Gastroesophageal sphincter (tissue), 4 donors: ENCODE measurements around the gene SVBP. TPM values are rescaled to one million over a fixed set of nuclear protein-coding genes. Genes with fewer than 3 reads are reported as not detected.

ENCODE experiments used
- ATAC-seq: fragments of 150-250 bp; one replicate; pipeline ENCODE4 v1.9.1; 2016; ENCODE audit warnings: mild to moderate bottlenecking, moderate library complexity
- H3K27ac ChIP-seq, 4 donors: fragments of 200-600 bp; sonication (generic) in 3 of 4; 1 replicate in 3 of 4; 2 replicates in 1 of 4; pipeline ENCODE4 v1.5.1; 2016 to 2019
- H3K27me3 ChIP-seq: fragments of 200-600 bp; sonication (generic); one replicate; pipeline ENCODE4 v1.5.1; 2019
- H3K36me3 ChIP-seq, 2 donors: fragments of 200-600 bp; sonication (generic); one replicate each; pipeline ENCODE4 v1.5.1; 2019; ENCODE audit warnings: control low read depth in 1 of 2
- H3K4me1 ChIP-seq, 3 donors: fragments of 200-600 bp; sonication (generic); 1 replicate in 2 of 3; 2 replicates in 1 of 3; pipeline ENCODE4 v1.5.1; 2016 to 2019; ENCODE audit warnings: control low read depth in 2 of 3
- H3K4me3 ChIP-seq, 2 donors: fragments of 200-600 bp; sonication (generic); one replicate each; pipeline ENCODE4 v1.5.1; 2019; ENCODE audit warnings: mild to moderate bottlenecking in 1 of 2, moderate library complexity in 1 of 2
- H3K9me3 ChIP-seq, 3 donors: fragments of 200-600 bp; sonication (generic); one replicate each; pipeline ENCODE4 v1.5.1; 2017 to 2019; ENCODE audit warnings: control low read depth in 2 of 3
- EP300 ChIP-seq: sonication (generic); formaldehyde crosslinking; IDR thresholded peaks from one replicate; pipeline ENCODE4 v1.6.1; 2017; ENCODE audit warnings: antibody characterized with exemption, mild to moderate bottlenecking
- POLR2A ChIP-seq, 2 donors: fragments of 450-650 bp; IDR thresholded peaks; one replicate each; pipeline ENCODE4 v1.6.1; 2017; ENCODE audit warnings: antibody characterized with exemption in 2 of 2, mild to moderate bottlenecking in 2 of 2, moderate library complexity in 1 of 2
- POLR2AphosphoS5 ChIP-seq: sonication (generic); formaldehyde crosslinking; IDR thresholded peaks from one replicate; pipeline ENCODE4 v1.6.1; 2017; ENCODE audit warnings: antibody characterized with exemption
- WGBS, 2 donors: methylation state at CpG; one replicate each; pipeline ENCODE4 v1.1.5; 2018; ENCODE audit warnings: low coverage in 1 of 2; 5-methylcytosine and 5-hydroxymethylcytosine counted together
- total RNA-seq, 4 donors: library from RNA; depleted of rRNA; stranded (reverse); fragments of >200 nt; gene quantifications; one replicate each; pipeline ENCODE4 v1.1.0, GENCODE V29; 2016
- TF ChIP-seq, protein P1 (sequence below), 4 experiments: fragments of 200-600 bp in 2 of 4; fragments of 450-650 bp in 2 of 4; sonication (generic) in 1 of 4; IDR thresholded peaks; one replicate each; pipeline ENCODE4 v1.5.1; 2017 to 2019; ENCODE audit warnings: antibody characterized with exemption in 4 of 4, mild to moderate bottlenecking in 2 of 4, moderate library complexity in 2 of 4

The SVBP gene
- total RNA-seq, 4 donors from 2014 or later, result 21.3 to 36.5 (median 22.6) TPM

DNA sequence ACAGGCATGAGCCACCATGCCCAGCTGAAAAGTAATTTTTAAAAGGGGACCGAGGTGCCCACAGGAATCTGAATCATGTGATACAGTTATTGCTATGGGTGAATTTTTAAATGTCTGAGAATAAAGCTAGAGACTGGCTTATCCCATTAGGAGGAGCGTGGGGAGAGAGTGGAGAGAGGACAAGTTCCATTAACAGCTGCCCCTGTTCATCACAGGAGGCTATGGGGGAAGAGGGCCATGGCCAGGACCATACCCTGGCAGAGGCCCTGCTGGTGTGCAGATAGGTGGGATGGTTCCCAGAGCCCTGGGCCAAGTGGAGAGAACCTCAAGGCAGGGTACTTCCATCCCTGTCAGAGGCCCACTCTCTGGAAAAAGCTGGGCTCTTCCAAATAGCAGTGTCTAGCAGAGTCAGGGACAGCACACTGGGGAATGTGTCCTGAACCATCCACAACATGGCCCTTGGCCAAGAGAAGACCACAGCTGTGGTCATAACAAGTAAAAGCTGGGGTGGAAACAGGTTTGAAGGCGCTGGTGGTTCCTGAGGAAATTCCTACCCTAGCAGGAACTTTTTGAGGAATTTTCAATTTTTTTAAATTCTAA, 15.5 kb upstream of the SVBP start:
- ATAC-seq, result no peak
- no peaks in the 10 kb centered on the region for H3K9me3 ChIP-seq
- TF ChIP-seq, protein P1, sequence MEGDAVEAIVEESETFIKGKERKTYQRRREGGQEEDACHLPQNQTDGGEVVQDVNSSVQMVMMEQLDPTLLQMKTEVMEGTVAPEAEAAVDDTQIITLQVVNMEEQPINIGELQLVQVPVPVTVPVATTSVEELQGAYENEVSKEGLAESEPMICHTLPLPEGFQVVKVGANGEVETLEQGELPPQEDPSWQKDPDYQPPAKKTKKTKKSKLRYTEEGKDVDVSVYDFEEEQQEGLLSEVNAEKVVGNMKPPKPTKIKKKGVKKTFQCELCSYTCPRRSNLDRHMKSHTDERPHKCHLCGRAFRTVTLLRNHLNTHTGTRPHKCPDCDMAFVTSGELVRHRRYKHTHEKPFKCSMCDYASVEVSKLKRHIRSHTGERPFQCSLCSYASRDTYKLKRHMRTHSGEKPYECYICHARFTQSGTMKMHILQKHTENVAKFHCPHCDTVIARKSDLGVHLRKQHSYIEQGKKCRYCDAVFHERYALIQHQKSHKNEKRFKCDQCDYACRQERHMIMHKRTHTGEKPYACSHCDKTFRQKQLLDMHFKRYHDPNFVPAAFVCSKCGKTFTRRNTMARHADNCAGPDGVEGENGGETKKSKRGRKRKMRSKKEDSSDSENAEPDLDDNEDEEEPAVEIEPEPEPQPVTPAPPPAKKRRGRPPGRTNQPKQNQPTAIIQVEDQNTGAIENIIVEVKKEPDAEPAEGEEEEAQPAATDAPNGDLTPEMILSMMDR (IDR thresholded peaks at IDR 0.05), result no peak
- no peak for TF ChIP-seq POLR2AphosphoS5
- H3K27me3 ChIP-seq, result no peaks in the 10 kb centered on the region
- no peak overlapping the region for H3K4me3 ChIP-seq
- no peak overlapping the region for H3K27ac ChIP-seq
- peaks cover 0 to 29% of the 10 kb centered on the region in 2 donors for H3K36me3 ChIP-seq
- WGBS, 2 donors, result 88% methylated on average over 3 of the region's 3 CpGs; no CpG with 5 or more reads in 1 of the 2 donors
- H3K4me1 ChIP-seq, result no peaks in the 10 kb centered on the region

- Histone ChIP-seq H3K4me1 (no peaks in the 10 kb centered on the region), H3K27ac (no peak overlapping the region), H3K27me3 (no peaks in the 10 kb centered on the region), H3K36me3 (peaks cover 0 to 27% of the 10 kb centered on the region in 2 donors), H3K4me3 (no peak overlapping the region), H3K9me3 (no peaks in the 10 kb centered on the region)
- TF ChIP-seq POLR2A (IDR thresholded peaks at IDR 0.05) (no peak), POLR2AphosphoS5 (no peak), EP300 (no peak)
- TF ChIP-seq, protein P1 (IDR thresholded peaks at IDR 0.05), result no peak
- ATAC-seq, result no peak
Measured at GRCh38 chr1:42831273-42831672, 14.1 kb upstream of the SVBP start.

DNA sequence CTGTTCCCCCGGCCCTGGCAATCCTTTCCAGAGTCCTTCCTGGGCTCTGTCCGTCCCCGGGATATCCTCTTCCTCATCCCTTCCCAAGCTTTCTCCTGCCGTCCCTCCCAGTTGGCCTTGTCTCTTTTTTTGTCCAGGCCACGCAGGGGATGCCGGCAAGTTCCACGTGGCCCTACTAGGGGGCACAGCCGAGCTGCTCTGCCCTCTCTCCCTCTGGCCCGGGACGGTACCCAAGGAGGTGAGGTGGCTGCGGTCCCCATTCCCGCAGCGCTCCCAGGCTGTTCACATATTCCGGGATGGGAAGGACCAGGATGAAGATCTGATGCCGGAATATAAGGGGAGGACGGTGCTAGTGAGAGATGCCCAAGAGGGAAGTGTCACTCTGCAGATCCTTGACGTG, 13.4 kb upstream of the SVBP start:
- Histone ChIP-seq H3K36me3 (peaks cover 0 to 27% of the 10 kb centered on the region in 2 donors), H3K27me3 (no peaks in the 10 kb centered on the region), H3K27ac (no peak overlapping the region), H3K4me1 (no peaks in the 10 kb centered on the region), H3K9me3 (no peaks in the 10 kb centered on the region), H3K4me3 (no peak overlapping the region)
- 80 to 83% methylated on average over 1 to 9 of the region's 17 CpGs for WGBS, 2 donors
- TF ChIP-seq, protein P1 (IDR thresholded peaks at IDR 0.05), result no peak
- no peak for TF ChIP-seq POLR2AphosphoS5
- TF ChIP-seq POLR2A (IDR thresholded peaks at IDR 0.05), result no peak
- no peak for TF ChIP-seq EP300
- no peak for ATAC-seq

DNA sequence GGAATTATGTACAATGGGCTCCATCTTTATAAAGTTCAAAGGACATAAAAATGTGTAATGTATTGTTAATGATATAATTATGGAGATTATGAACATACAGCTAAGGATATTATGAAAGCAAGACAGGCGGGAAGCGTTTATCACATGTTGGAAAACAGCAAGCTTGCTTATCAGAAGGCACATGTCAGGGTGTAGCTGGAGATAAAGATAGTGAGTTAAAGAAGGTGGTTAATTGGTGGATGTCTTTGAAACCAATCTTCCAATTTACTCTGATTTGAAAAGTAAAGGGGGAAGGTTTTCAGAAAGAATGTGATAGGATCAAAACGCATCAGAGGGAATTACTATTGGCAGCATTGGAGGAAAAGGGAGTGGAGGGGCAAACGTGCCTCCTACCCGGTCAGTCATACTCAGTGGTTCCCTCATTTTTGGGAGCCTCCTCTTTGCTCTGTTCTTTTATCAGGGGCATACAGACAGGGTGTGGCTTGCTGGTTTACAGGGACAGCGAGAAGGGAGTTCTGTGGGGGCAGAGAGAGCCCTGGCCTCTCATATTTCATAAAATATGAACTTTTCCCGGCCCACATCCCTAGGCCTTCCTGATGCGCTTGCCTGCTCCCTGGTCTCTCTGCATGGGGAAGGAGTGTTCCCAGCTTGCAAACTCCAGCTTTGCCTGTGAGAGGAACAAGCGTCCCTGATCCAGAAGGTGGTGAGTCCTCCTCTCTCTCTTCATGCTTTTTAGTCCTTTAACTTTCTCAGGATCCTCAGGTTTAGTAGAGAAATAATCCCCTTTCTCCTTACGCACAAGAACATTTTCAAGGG, 8.0 kb upstream of the SVBP start:
- no peak for ATAC-seq
- 73 to 88% methylated on average over 6 of the region's 10 CpGs for WGBS, 2 donors

More for the DNA sequence above, 8.0 kb upstream of the SVBP start:
- H3K27ac ChIP-seq, result no peak overlapping the region
- no peaks in the 10 kb centered on the region for H3K9me3 ChIP-seq
- peaks cover 0 to 19% (median 0%) of the 10 kb centered on the region in 3 donors for H3K4me1 ChIP-seq
- no peaks in the 10 kb centered on the region for H3K27me3 ChIP-seq
- no peak for TF ChIP-seq EP300
- TF ChIP-seq POLR2AphosphoS5, result no peak
- TF ChIP-seq, protein P1 (IDR thresholded peaks at IDR 0.05), result no peak
- no peak for TF ChIP-seq POLR2A (IDR thresholded peaks at IDR 0.05)
- peaks cover 0 to 12% of the 10 kb centered on the region in 2 donors for H3K36me3 ChIP-seq
- no peak overlapping the region for H3K4me3 ChIP-seq
